CD14-positive monocyte (primary cell): ENCODE results near the gene UFSP1. TPM values are rescaled to one million over a fixed set of nuclear protein-coding genes. Genes with fewer than 3 reads are reported as not detected.

Experiments used
- DNase-seq, 3 donors: peaks; one replicate each; pipeline ENCODE4 v3.0.0-alpha.2; 2011 to 2022
- H2AFZ ChIP-seq: 2 replicates; pipeline ENCODE4 v1.6.0; 2012; ENCODE audit warnings: mild to moderate bottlenecking, low read depth, low read length, inconsistent platforms; ENCODE audit not compliant: insufficient read depth, poor library complexity, severe bottlenecking
- H3K27ac ChIP-seq, 2 donors: 1 replicate in 1 of 2; 2 replicates in 1 of 2; pipeline ENCODE4 v1.5.1; 2012 to 2013; ENCODE audit warnings: low read length in 2 of 2, control low read depth in 1 of 2, inconsistent platforms in 1 of 2, low read depth in 1 of 2, mild to moderate bottlenecking in 1 of 2
- H3K27me3 ChIP-seq, 2 donors: one replicate each; pipeline versions ENCODE4 v1.6.0 to v1.6.1; 2011 to 2013; ENCODE audit warnings: low read length in 2 of 2; ENCODE audit not compliant: control insufficient read depth in 2 of 2, insufficient read depth in 2 of 2
- H3K36me3 ChIP-seq, 2 donors: replicated peaks in 1 of 2; 1 replicate in 1 of 2; 2 replicates in 1 of 2; pipeline versions ENCODE4 v1.5.1 to v1.6.1; 2012 to 2013; ENCODE audit warnings: low read length in 2 of 2, control low read depth in 1 of 2, inconsistent platforms in 1 of 2, mild to moderate bottlenecking in 1 of 2; ENCODE audit not compliant: insufficient read depth in 2 of 2, control insufficient read depth in 1 of 2
- H3K4me1 ChIP-seq, 2 donors: 1 replicate in 1 of 2; 2 replicates in 1 of 2; pipeline versions ENCODE4 v1.5.1 to v1.6.1; 2012 to 2013; ENCODE audit warnings: low read length in 2 of 2, control low read depth in 1 of 2, inconsistent platforms in 1 of 2, mild to moderate bottlenecking in 1 of 2, moderate library complexity in 1 of 2; ENCODE audit not compliant: insufficient read depth in 2 of 2, control insufficient read depth in 1 of 2
- H3K4me2 ChIP-seq: replicated peaks from 2 replicates; pipeline ENCODE3; 2012; ENCODE audit warnings: low read length, moderate library complexity, mild to moderate bottlenecking; ENCODE audit not compliant: poor library complexity, severe bottlenecking; ENCODE audit errors: extremely low read depth
- H3K4me3 ChIP-seq, 3 experiments: fragments of 200-600 bp in 1 of 3; sonication (generic) in 1 of 3; replicated peaks in 1 of 3; 1 replicate in 2 of 3; 2 replicates in 1 of 3; pipeline ENCODE4 v1.5.1; 2011 to 2013; ENCODE audit warnings: low read length in 3 of 3, mild to moderate bottlenecking in 3 of 3, control low read depth in 2 of 3, low read depth in 2 of 3, inconsistent platforms in 1 of 3, moderate library complexity in 1 of 3
- H3K79me2 ChIP-seq: 2 replicates; pipeline ENCODE4 v1.6.0; 2012; ENCODE audit warnings: mild to moderate bottlenecking, control low read depth, inconsistent platforms, low read length, moderate library complexity; ENCODE audit not compliant: insufficient read depth
- H3K9ac ChIP-seq: 2 replicates; pipeline ENCODE4 v1.6.0; 2017; ENCODE audit warnings: low read length, mild to moderate bottlenecking; ENCODE audit not compliant: insufficient read depth, poor library complexity, severe bottlenecking
- H3K9me3 ChIP-seq, 2 donors: replicated peaks in 1 of 2; 1 replicate in 1 of 2; 2 replicates in 1 of 2; pipeline versions ENCODE4 v1.5.1 to v1.6.1; 2012 to 2013; ENCODE audit warnings: low read length in 2 of 2, control low read depth in 1 of 2; ENCODE audit not compliant: control insufficient read depth in 1 of 2, insufficient read depth in 1 of 2
- H4K20me1 ChIP-seq: 2 replicates; pipeline ENCODE4 v1.6.0; 2012; ENCODE audit warnings: mild to moderate bottlenecking, low read length, control low read depth, moderate library complexity; ENCODE audit not compliant: insufficient read depth
- H3K27ac Mint-ChIP-seq, 7 donors: one replicate each; pipeline ENCODE4 v1.8.0; 2020; ENCODE audit warnings: mild to moderate bottlenecking in 7 of 7, mixed read lengths in 7 of 7, moderate library complexity in 6 of 7, inconsistent platforms in 2 of 7
- H3K27me3 Mint-ChIP-seq, 3 donors: one replicate each; pipeline ENCODE4 v1.8.0; 2021 to 2022; ENCODE audit warnings: low read depth in 3 of 3, mild to moderate bottlenecking in 3 of 3, mixed read lengths in 3 of 3, moderate library complexity in 3 of 3, inconsistent platforms in 1 of 3
- H3K36me3 Mint-ChIP-seq, 2 donors: one replicate each; pipeline ENCODE4 v1.8.0; 2020; ENCODE audit warnings: mixed read lengths in 2 of 2, inconsistent platforms in 1 of 2, mild to moderate bottlenecking in 1 of 2
- H3K4me1 Mint-ChIP-seq: one replicate; pipeline ENCODE4 v1.8.0; 2020; ENCODE audit warnings: mild to moderate bottlenecking, mixed read lengths
- H3K4me3 Mint-ChIP-seq, 2 donors: one replicate each; pipeline ENCODE4 v1.8.0; 2020; ENCODE audit warnings: mild to moderate bottlenecking in 2 of 2, mixed read lengths in 2 of 2, moderate library complexity in 1 of 2
- H3K9me3 Mint-ChIP-seq, 7 donors: one replicate each; pipeline ENCODE4 v1.8.0; 2020 to 2022; ENCODE audit warnings: mixed read lengths in 7 of 7, mild to moderate bottlenecking in 6 of 7, moderate library complexity in 6 of 7, inconsistent platforms in 2 of 7
- CTCF ChIP-seq: fragments of 200-600 bp; IDR thresholded peaks from one replicate; pipeline ENCODE4 v1.8.0; 2022; ENCODE audit warnings: antibody characterized with exemption, mild to moderate bottlenecking
- WGBS: methylation state at CpG from one replicate; pipeline ENCODE4 v1.1.5; 2013; ENCODE audit warnings: missing lambda C conversion rate; ENCODE audit not compliant: insufficient coverage; 5-methylcytosine and 5-hydroxymethylcytosine counted together
- intact Hi-C, 2 donors: fragments of 100-400 bp; cut with micrococcal nuclease; formaldehyde crosslinking; loops; one replicate each; pipeline versions ENCODE4 v1.15.0 to v1.15.1; 2023
- polyA plus RNA-seq, 3 donors: library from polyadenylated mRNA; depleted of rRNA in 1 of 3; unstranded in 2 of 3; stranded (reverse) in 1 of 3; fragments of 300-500 nt in 2 of 3; fragments of >200 nt in 1 of 3; fragmentation: Illumina TruSeq in 2 of 3; gene quantifications; 1 replicate in 2 of 3; 2 replicates in 1 of 3; pipeline ENCODE4 v1.2.3, GENCODE V29; 2012 to 2021

Gene UFSP1
- polyA plus RNA-seq, 3 donors: 0.57 to 0.76 (median 0.57) TPM

- peaks cover 44 to 56% of the 10 kb centered on the region in 2 donors for H3K36me3 ChIP-seq
- no peak overlapping the region for H3K9ac ChIP-seq
- DNase-seq: peak in 2 of 3 donors; percentile 27 to 51
- H3K4me2 ChIP-seq: peak overlapping the region; percentile 97
- H3K27me3 ChIP-seq: peaks cover 14 to 18% of the 10 kb centered on the region in 2 donors
- peaks cover 0 to 10% (median 6%) of the 10 kb centered on the region in 7 donors for H3K9me3 Mint-ChIP-seq
- peak overlapping the region in 1 of 3 experiments; percentile 81 for H3K4me3 ChIP-seq
- peaks cover 56% of the 10 kb centered on the region for H3K4me1 Mint-ChIP-seq
- peaks cover 43% of the 10 kb centered on the region for H4K20me1 ChIP-seq
- peak overlapping the region; percentile 7 for H2AFZ ChIP-seq
- H3K27ac Mint-ChIP-seq: peak overlapping the region; percentile 83 to 94 (median 92)
- peak overlapping the region; percentile 68 to 74 for H3K27ac ChIP-seq
- peaks cover 19 to 30% (median 23%) of the 10 kb centered on the region in 3 donors for H3K27me3 Mint-ChIP-seq
- intact Hi-C loops: loop anchor here (1.0 to 5.0 kb wide), 2 partner anchors 12 to 275 kb away; partner anchors contain the start of genes MOSPD3 (in 1 of the 2) and SRRT (in 1 of the 2)
- peaks cover 12% of the 10 kb centered on the region for H3K79me2 ChIP-seq
- no peak for TF ChIP-seq CTCF
- H3K4me3 Mint-ChIP-seq: peak overlapping the region; percentile 64 to 81
- H3K9me3 ChIP-seq: no peaks in the 10 kb centered on the region
- WGBS: 65% methylated on average over 21 of the region's 25 CpGs
- H3K4me1 ChIP-seq: peaks cover 49 to 59% of the 10 kb centered on the region in 2 donors
- peaks cover 66 to 74% of the 10 kb centered on the region in 2 donors for H3K36me3 Mint-ChIP-seq
Observed at GRCh38 chr7:100886936-100887515, 2.5 kb downstream of the UFSP1 start.

- no peak overlapping the region for H3K9ac ChIP-seq
- peaks cover 53% of the 10 kb centered on the region for H3K4me1 Mint-ChIP-seq
Observed at GRCh38 chr7:100886142-100886935, 3.2 kb downstream of the UFSP1 start.

More at GRCh38 chr7:100886142-100886935, 3.2 kb downstream of the UFSP1 start:
- Mint-ChIP-seq H3K27ac (peak overlapping the region in 4 of 7 donors; percentile 79 to 93 (median 92)), H3K4me3 (peak overlapping the region in 1 of 2 donors; percentile 81), H3K36me3 (peaks cover 71 to 74% of the 10 kb centered on the region in 2 donors), H3K27me3 (peaks cover 12 to 24% (median 16%) of the 10 kb centered on the region in 3 donors), H3K9me3 (peaks cover 0 to 4% (median 3%) of the 10 kb centered on the region in 7 donors)
- H3K4me2 ChIP-seq: peak overlapping the region; percentile 97
- H3K4me1 ChIP-seq: peaks cover 49 to 59% of the 10 kb centered on the region in 2 donors
- peak overlapping the region in 1 of 3 experiments; percentile 81 for H3K4me3 ChIP-seq
- peak overlapping the region in 1 of 2 donors; percentile 68 for H3K27ac ChIP-seq
- WGBS: 95% methylated on average over 23 of the region's 27 CpGs
- H3K9me3 ChIP-seq: no peaks in the 10 kb centered on the region
- peaks cover 51 to 63% of the 10 kb centered on the region in 2 donors for H3K36me3 ChIP-seq
- H3K27me3 ChIP-seq: peaks cover 8 to 11% of the 10 kb centered on the region in 2 donors
- H2AFZ ChIP-seq: no peak overlapping the region
- DNase-seq: no peak
- TF ChIP-seq CTCF: no peak
- intact Hi-C loops: loop anchor here in 1 of 2 donors (5.0 kb wide), 1 partner anchor 274 kb away; the partner anchor contains the start of gene MOSPD3
- H3K79me2 ChIP-seq: peaks cover 19% of the 10 kb centered on the region
- peaks cover 50% of the 10 kb centered on the region for H4K20me1 ChIP-seq
